ENCODE measurements around the gene LRRC8B.
"Not testable (repeated sequence)": the region's sequence is repeated elsewhere in the genome, so short reads cannot be mapped to it uniquely, and the experiment has no call there.

The LRRC8B gene

GRCh38 chr1:89609781-89610456 lies 85.3 kb downstream of the LRRC8B start:
- no peak for DNase-seq

- DNase-seq: no peak
Observed at GRCh38 chr1:89610457-89611011, 85.9 kb downstream of the LRRC8B start.

DNA sequence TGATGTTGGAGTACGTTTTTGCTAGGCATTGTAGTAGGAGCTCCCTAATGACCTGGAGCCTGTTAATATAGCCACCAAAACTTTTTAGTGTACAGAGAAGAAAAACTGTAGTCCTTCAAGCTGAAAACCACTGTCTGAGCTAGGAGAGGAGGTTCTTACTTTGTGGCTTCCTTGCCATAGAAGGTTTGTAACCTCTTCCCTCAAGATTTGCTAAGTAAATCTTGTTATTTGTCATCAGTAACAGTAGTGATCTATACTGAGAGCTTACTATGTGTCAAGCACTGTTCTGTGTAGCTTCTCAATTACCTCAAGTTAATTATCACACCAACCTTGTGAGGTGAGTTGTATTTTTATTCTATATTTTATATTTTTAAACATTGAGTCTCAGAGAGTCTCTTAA lies 87.1 kb downstream of the LRRC8B start:
- no peak for DNase-seq

DNA sequence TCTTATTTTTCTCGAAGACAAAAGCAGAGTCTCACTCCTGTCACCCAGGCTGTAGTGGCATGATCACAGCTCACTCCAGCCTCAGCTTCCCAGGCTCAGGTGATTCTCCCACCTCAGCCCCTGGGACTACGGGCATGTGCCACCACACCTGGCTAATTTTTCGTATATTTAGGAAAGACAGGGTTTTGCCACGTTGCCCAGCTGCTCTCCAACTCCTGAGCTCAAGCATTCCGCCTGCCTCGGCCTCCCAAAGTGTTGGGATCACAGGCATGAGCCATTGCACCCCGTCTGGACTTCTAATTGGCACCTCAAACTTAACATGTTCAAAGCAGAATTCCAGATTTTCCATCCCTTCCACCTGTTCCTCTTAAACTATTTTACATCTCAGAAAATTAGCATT lies 89.3 kb downstream of the LRRC8B start:
- no peak for DNase-seq

GRCh38 chr1:89615676-89616598 lies 91.3 kb downstream of the LRRC8B start:
- DNase-seq: no peak

GRCh38 chr1:89616844-89617627 lies 92.4 kb downstream of the LRRC8B start:
- no peak for DNase-seq

GRCh38 chr1:89620664-89621063 lies 96.0 kb downstream of the LRRC8B start:
- no peak for DNase-seq

DNA sequence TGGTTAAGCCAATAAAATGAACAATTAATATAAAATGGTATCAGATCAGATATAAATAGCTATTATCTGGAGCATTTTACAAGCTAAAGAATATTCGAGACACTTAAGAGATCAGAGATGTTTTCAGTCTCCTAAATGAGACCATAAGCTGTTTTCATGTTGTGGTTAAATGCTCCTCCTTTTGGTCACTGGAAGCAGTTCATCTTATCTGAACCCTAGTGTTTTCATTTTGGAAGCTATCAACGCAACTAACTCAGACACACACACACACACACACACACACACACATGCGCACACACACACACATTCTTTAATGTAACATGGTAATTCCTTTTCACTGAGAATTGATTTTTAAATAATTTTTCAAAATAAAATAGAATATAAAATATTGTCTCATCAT lies 98.3 kb downstream of the LRRC8B start:
- no peak for DNase-seq

- DNase-seq: no peak
Observed at GRCh38 chr1:89624314-89624713, 99.7 kb downstream of the LRRC8B start.

DNA sequence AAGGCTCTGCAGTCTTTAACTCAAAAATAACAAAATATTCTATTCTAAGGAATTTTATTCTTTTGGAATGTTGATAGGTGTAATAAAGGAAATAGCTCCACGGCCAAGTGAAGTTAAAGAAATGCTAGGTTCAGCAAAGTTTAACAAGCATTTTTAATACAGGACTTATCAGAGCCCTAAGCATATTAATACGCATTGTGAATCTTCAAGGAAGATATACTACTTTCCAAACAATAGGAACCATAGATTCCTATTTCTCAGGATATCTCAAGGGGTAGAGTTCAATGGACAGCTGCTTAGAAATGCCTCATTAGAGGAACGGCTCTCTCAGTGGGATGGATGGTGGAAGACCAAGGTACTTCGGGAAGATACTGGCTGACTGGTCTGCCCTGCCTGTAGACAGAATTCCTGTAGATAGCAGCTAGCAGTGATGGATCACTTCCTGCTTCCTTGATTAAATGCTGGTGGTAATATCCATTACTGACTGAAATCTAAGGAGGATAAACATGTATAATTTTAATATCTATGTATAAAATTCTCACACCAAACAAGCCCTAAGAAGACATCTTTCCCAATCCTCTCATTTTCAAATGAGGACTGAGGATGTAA lies 100.2 kb downstream of the LRRC8B start:
- DNase-seq: no peak

GRCh38 chr1:89627596-89627962 lies 103.0 kb downstream of the LRRC8B start:
- no peak for DNase-seq

DNA sequence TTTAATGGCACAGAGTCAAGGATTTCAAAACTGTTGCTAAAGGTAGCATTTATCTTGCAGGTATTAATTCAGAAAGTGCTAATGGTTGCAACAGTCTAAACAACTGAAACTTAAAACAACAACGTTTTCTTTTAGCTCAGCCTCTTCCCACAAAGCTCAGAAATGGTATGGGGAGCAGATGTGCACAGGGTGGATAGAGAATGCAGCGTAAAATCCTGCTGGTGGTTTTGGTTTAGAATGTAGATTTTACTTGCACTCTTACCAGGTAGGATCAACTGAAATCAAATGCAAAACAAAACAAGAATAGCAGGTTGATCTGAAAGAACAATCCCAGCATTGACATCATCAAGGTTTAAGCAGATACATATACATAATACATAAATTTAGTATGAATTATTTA lies 104.5 kb downstream of the LRRC8B start:
- DNase-seq: no peak

GRCh38 chr1:89629600-89629999 lies 105.0 kb downstream of the LRRC8B start:
- not testable (repeated sequence) for DNase-seq

GRCh38 chr1:89630048-89630447 lies 105.4 kb downstream of the LRRC8B start:
- no peak for DNase-seq

DNA sequence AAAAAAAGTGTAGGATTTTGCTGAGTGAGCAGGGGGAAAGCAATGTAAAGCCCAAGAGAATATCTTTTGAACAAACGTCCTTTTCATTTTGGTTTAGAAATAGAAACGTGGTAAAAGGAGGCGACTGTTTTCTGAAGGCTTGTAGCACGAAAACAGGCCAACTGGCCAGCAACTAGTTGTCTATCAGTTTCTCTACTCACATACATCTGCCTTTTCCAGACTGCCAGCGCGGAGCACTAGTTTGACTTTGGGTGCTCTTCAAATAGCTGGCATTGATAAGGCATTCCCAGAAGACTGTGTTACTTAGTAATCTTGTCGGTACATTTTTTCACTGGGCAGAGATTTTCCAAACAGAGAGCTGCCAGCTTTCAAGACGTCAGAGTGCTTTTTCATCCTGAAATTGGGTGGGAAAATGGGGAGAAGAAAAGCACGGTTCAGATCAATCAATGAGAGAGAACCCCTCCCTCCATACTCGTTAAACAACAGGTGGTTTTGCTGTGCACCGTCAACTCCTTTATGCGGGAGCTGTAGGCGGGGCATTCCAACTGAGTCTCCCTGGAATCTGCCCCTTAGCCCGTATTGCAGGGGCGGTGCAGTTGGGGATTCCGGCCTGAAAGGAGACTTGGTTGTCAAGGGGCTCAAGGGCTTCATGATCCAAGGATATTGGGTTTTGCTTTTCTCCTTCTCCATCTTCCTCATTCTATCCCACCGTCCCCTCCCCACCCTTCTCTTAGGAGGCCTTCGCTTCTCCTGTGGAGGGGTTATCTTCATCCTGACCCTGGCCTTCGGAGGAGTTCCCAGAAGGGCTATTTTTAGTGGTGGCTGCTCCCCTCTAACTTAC lies 107.4 kb downstream of the LRRC8B start:
- DNase-seq: no peak

- DNase-seq: peak; percentile 46
Observed at GRCh38 chr1:89632657-89633247, 108.1 kb downstream of the LRRC8B start, which contains the start of gene LRRC8C. TSS of gene LRRC8C (plus strand) at chr1:89633120. CDS start at chr1:89686474, 53,354 bp downstream.

DNA sequence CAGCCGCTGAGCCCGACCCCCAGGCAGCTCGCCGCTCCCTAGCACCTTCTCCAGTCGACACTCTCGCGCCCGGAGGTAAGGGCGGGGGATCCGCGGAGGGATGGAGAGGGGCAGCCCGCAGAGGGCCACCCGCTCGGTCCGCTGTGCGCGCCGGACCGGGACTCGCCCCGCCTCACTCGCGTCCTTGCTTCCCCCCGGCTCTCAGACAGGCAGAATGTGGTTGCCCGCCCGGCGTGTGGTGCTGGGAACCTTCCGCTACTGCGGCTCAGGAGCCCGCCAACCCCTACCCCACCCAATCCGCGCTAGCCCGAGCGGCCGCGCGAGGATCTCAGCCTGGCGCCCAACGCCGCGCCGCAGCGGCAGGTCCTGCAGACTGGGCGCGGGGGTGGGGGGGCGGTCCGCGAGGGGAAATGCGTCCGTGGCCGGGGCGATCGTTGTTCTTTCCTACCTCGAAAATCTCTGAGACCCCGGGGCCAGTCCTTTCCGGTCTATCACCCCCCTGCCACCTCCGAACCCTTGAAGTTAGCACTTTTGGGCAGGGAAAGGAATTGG lies 108.7 kb downstream of the LRRC8B start:
- DNase-seq: no peak

- no peak for DNase-seq
Observed at GRCh38 chr1:89633800-89634625, 109.4 kb downstream of the LRRC8B start.

DNA sequence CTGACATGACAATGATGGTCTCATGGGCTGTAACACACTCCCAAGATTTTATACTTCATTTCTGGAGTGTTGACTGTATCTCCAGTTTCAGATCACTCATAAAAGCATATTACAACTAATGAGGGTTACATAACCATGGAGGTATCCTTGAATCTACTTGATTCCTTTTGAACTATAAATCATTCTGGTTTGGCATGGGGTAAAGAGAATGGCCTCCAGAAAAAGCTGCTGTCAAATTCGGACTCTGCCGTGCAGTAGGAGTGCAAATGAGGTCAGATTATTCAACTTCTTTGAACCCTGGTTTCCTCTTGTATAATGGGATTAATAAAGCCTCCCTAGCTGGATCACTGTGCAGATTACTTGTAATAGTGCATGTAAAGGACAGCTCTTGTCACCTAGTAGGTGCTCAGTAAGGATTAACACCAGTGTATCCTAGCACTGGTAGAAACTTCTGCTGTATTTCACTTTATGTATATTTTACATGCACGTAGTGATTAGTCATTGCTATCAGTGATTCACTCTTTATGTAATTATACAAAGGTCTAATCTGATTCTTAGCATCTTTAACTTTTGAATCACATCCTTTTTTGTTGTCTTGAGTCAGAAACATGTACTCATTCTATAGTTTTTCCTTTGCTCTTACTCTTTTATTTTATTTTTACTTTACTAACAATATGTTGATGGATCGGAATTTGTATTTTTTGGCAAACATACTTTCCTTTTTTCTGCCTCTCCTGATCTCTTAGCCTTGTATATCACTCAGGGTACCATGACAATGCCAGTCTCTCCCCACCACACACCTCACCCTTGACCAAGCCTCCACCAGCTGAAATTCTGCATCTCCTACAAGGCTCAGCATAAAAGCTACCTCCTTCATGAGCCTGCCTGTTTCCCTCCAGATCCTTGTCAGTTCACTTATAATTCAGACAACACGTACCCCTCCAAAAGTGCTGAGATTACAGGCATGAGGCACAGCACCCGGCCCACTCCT lies 111.5 kb downstream of the LRRC8B start:
- DNase-seq: no peak

Data from NCI-H446 treated with DMSO at 0.1 percent for 48 hours (cell line).